Progenitor cell of endocrine pancreas (in vitro differentiated cells): ENCODE measurements around the gene SVIL. TPM values are rescaled to one million over a fixed set of nuclear protein-coding genes. Genes with fewer than 3 reads are reported as not detected.
"Not testable (repeated sequence)": the region's sequence is repeated elsewhere in the genome, so short reads cannot be mapped to it uniquely, and the experiment has no call there.

Source experiments
- DNase-seq: peaks from one replicate; pipeline ENCODE4 v3.0.0; 2021; ENCODE audit warnings: low spot score; ENCODE audit not compliant: unreplicated experiment
- H3K27ac Mint-ChIP-seq: 2 replicates; pipeline ENCODE4 v1.8.0; 2021; ENCODE audit warnings: mild to moderate bottlenecking, moderate library complexity, mixed read lengths
- H3K27me3 Mint-ChIP-seq: 2 replicates; pipeline ENCODE4 v1.8.0; 2021; ENCODE audit warnings: mixed read lengths
- H3K36me3 Mint-ChIP-seq: 2 replicates; pipeline ENCODE4 v1.8.0; 2022; ENCODE audit warnings: mixed read lengths; ENCODE audit not compliant: insufficient read depth
- H3K4me1 Mint-ChIP-seq: 2 replicates; pipeline ENCODE4 v1.8.0; 2021; ENCODE audit warnings: low read depth, mixed read lengths
- H3K4me3 Mint-ChIP-seq: 2 replicates; pipeline ENCODE4 v1.8.0; 2021; ENCODE audit warnings: low read depth, mild to moderate bottlenecking, moderate library complexity, mixed read lengths
- H3K9me3 Mint-ChIP-seq: 2 replicates; pipeline ENCODE4 v1.8.0; 2021; ENCODE audit warnings: low read depth, mixed read lengths
- CTCF ChIP-seq: fragments of 200-600 bp; sonication (generic); IDR thresholded peaks from one replicate; pipeline ENCODE4 v1.5.0; 2021; ENCODE audit warnings: antibody characterized with exemption, mild to moderate bottlenecking; ENCODE audit not compliant: unreplicated experiment
- total RNA-seq: library from RNA; stranded (reverse); gene quantifications from 2 replicates; pipeline ENCODE4 v1.2.1, GENCODE V29; 2021

Gene SVIL
- total RNA-seq, 1 donor from 2014 or later: 88.2 TPM

DNA sequence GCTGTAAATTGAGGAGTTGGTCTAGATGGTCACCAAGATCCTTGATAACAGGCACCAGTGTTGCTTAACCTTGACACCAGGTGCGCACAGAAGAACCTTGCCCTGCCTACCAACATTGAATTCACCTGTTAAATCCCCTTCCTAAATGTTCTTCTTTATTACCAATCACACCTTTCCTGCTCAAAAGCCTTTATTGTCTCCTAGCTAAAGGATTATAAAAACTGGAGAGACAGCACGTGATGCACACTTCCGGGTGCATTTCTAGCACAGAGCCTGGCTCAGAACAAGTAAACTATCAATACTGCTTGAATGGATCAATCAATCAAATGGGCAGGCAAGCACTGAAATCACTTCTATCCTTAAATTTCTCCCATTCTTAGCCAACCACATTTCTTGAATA, 56.3 kb downstream of the SVIL start:
- H3K4me3 Mint-ChIP-seq: no peak overlapping the region
- H3K36me3 Mint-ChIP-seq: peaks cover 15% of the 10 kb centered on the region
- H3K4me1 Mint-ChIP-seq: peaks cover 6% of the 10 kb centered on the region
- DNase-seq: no peak
- H3K27me3 Mint-ChIP-seq: no peaks in the 10 kb centered on the region
- H3K27ac Mint-ChIP-seq: no peak overlapping the region
- no peaks in the 10 kb centered on the region for H3K9me3 Mint-ChIP-seq
- no peak for TF ChIP-seq CTCF

GRCh38 chr10:29576681-29577080, 58.1 kb downstream of the SVIL start:
- Mint-ChIP-seq H3K9me3 (no peaks in the 10 kb centered on the region), H3K27ac (peak overlapping the region; percentile 52), H3K4me3 (no peak overlapping the region), H3K4me1 (peaks cover 6% of the 10 kb centered on the region), H3K27me3 (no peaks in the 10 kb centered on the region), H3K36me3 (peaks cover 16% of the 10 kb centered on the region)
- no peak for TF ChIP-seq CTCF
- DNase-seq: no peak

DNA sequence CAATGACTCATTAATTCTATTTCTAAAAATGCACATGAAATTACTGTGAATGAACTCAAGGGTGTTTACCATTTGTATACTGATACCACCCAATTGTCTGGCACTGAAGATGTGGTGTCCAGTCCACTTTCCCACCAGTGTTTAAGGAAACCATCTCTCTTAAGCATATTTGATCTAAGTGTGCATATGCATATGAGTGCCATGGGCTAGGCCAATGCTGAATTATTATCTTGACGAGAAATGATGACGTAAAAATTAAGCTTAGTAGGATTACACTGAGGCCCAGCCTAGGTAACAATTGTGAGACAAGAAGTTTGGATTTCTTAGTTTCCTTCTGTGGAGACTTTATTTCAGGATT, 59.7 kb downstream of the SVIL start:
- no peak for DNase-seq

GRCh38 chr10:29574212-29575097, 60.3 kb downstream of the SVIL start:
- H3K4me3 Mint-ChIP-seq, DNase-seq, H3K4me1 Mint-ChIP-seq, H3K9me3 Mint-ChIP-seq, H3K27me3 Mint-ChIP-seq: not testable (repeated sequence)
- H3K27ac Mint-ChIP-seq: peak overlapping the region; percentile 67
- H3K36me3 Mint-ChIP-seq: peaks cover 16% of the 10 kb centered on the region

More for the DNA sequence above, 59.7 kb downstream of the SVIL start:
- no peak overlapping the region for H3K4me3 Mint-ChIP-seq
- H3K27ac Mint-ChIP-seq: no peak overlapping the region
- H3K36me3 Mint-ChIP-seq: peaks cover 16% of the 10 kb centered on the region
- peaks cover 6% of the 10 kb centered on the region for H3K4me1 Mint-ChIP-seq
- no peaks in the 10 kb centered on the region for H3K27me3 Mint-ChIP-seq
- no peaks in the 10 kb centered on the region for H3K9me3 Mint-ChIP-seq
- no peak for TF ChIP-seq CTCF

DNA sequence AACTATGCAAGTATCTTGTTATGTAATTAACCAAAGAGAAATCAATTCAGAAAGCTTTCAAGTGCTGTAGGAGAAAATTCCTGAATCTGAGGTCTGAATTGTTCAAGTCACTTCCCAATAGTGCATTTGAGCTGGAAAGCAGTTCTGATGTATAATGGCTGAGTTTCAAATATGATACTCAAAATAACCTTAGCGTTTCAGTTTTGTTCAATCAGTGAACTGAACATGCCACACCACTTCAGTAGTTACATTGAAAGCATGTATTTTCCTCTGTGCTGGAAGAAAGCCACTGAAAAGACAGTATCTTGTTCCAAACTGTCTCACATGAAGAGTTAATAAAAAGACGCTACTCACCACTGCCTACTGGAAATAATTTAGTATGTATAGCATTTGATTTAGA, 64.5 kb downstream of the SVIL start:
- not testable (repeated sequence) for H3K27ac Mint-ChIP-seq, H3K4me1 Mint-ChIP-seq

DNA sequence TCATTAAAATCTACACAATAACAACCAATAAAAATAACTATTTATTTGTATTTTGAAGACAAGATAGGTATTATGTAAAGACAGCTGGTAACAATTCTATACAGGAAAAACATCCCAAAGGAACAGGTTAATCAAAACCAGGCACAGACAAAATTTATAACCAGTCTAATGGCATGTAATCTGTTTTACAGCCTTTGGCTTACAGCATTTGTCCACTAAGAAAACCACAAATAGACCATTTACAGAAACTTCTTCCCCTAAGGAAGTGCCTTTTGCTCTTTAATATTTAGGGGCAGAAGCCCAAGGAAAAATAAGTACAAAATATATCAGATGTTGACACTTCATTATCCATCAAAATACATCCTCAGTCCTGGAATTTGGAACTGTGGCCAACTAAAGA, 65.0 kb downstream of the SVIL start:
- H3K27ac Mint-ChIP-seq: no peak overlapping the region
- H3K4me3 Mint-ChIP-seq: no peak overlapping the region
- peaks cover 9% of the 10 kb centered on the region for H3K36me3 Mint-ChIP-seq
- peaks cover 10% of the 10 kb centered on the region for H3K4me1 Mint-ChIP-seq
- H3K9me3 Mint-ChIP-seq: no peaks in the 10 kb centered on the region
- TF ChIP-seq CTCF: no peak
- no peaks in the 10 kb centered on the region for H3K27me3 Mint-ChIP-seq
- DNase-seq: no peak

More for the DNA sequence above, 64.5 kb downstream of the SVIL start:
- not testable (repeated sequence) for DNase-seq, H3K27me3 Mint-ChIP-seq, H3K9me3 Mint-ChIP-seq, H3K4me3 Mint-ChIP-seq, H3K36me3 Mint-ChIP-seq
